PFSK-1 (cell line): Measurements from ENCODE around the gene SULT1E1.

Experiments
- FOXP2 ChIP-seq: optimal IDR thresholded peaks from 2 replicates; pipeline ENCODE3; 2011; ENCODE audit warnings: borderline replicate concordance, control low read depth, inconsistent platforms; ENCODE audit not compliant: insufficient read depth; ENCODE audit errors: extremely low read length, extremely low read depth
- POLR2AphosphoS5 ChIP-seq: IDR thresholded peaks from 2 replicates; pipeline ENCODE4 v1.6.1; 2012; ENCODE audit warnings: low read depth, mild to moderate bottlenecking, control low read depth, low read length, moderate library complexity
- TAF1 ChIP-seq: IDR thresholded peaks from 2 replicates; pipeline ENCODE4 v1.6.1; 2012; ENCODE audit warnings: low read length, control low read depth, borderline replicate concordance; ENCODE audit not compliant: insufficient read depth

DNA sequence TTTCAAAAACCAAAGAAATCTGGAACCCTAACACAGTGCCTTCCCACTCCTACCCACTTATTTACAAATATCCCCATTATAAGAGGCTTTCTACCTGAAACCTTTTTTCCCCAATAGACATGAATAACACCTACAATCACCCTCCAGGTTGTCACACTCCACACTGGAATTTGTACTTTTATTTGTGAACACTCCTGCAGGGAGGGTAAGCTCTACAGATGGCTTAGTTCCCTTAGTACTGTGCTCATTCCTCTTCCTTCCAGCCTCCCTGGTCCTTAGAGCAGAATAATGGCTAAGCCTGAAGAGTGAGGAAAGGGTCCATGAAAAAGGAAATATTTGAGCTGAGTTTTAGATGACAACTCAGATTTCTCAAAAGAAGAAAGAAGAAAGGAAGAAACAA is 22.2 kb upstream of the SULT1E1 start:
- no peak for TF ChIP-seq POLR2AphosphoS5
- no peak for TF ChIP-seq TAF1
- TF ChIP-seq FOXP2: no peak
